ENCODE data around the gene AUTS2.

GRCh38 chr7:69577221-69577620, 21.1 kb upstream of the AUTS2 start:
- no peak for TF ChIP-seq CTCF (conservative IDR thresholded peaks at IDR 0.05; ENCODE audit: low read depth in 2 of 2)
- no peak for TF ChIP-seq EZH2phosphoT487 (IDR thresholded peaks at IDR 0.05; ENCODE audit: unreplicated experiment)
- TF ChIP-seq ZNF462 (CRISPR knock-in tag; IDR thresholded peaks at IDR 0.05): no peak
- TF ChIP-seq EZH2 (IDR thresholded peaks at IDR 0.05; ENCODE audit: low read depth, unreplicated experiment): no peak
- TF ChIP-seq POLR2AphosphoS5 (IDR thresholded peaks at IDR 0.05; ENCODE audit: low read depth): no peak
- no peak for TF ChIP-seq REST (IDR thresholded peaks at IDR 0.05; ENCODE audit: unreplicated experiment)
- TF ChIP-seq NANOG (IDR thresholded peaks at IDR 0.05; ENCODE audit: borderline replicate concordance): no peak
- no peak for TF ChIP-seq ZNF331 (CRISPR knock-in tag; IDR thresholded peaks at IDR 0.05; ENCODE audit: low read depth)
- no peak for TF ChIP-seq STAT1 (IDR thresholded peaks at IDR 0.05; ENCODE audit: unreplicated experiment)

Measured in GM23338 (cell line).